Non-pigmented ciliary epithelial cell (primary cell): ENCODE data around the gene MEIS2.
"Not testable (repeated sequence)": the region's sequence is repeated elsewhere in the genome, so short reads cannot be mapped to it uniquely, and the experiment has no call there.

Experiments
- DNase-seq: peaks from one replicate; pipeline ENCODE4 v3.0.0-alpha.2; 2010; ENCODE audit warnings: low read depth

Gene MEIS2

GRCh38 chr15:37008205-37008604 lies 92.1 kb downstream of the MEIS2 start:
- no peak for DNase-seq

GRCh38 chr15:37007301-37007700 lies 93.0 kb downstream of the MEIS2 start:
- no peak for DNase-seq

- DNase-seq = no peak
Observed at GRCh38 chr15:37004981-37005735, 95.2 kb downstream of the MEIS2 start.

- DNase-seq = no peak
Observed at GRCh38 chr15:37004373-37004869, 95.9 kb downstream of the MEIS2 start.

- no peak for DNase-seq
Observed at GRCh38 chr15:37002041-37002672, 98.2 kb downstream of the MEIS2 start.

GRCh38 chr15:37001417-37001816 lies 98.9 kb downstream of the MEIS2 start:
- DNase-seq = no peak

GRCh38 chr15:36999778-37000177 lies 100.6 kb downstream of the MEIS2 start:
- DNase-seq = no peak

GRCh38 chr15:36996538-36997181 lies 103.7 kb downstream of the MEIS2 start:
- no peak for DNase-seq

- DNase-seq = no peak
Observed at GRCh38 chr15:36996121-36996520, 104.2 kb downstream of the MEIS2 start.

GRCh38 chr15:36994790-36995189 lies 105.6 kb downstream of the MEIS2 start:
- no peak for DNase-seq

- no peak for DNase-seq
Observed at GRCh38 chr15:36992454-36992853, 107.9 kb downstream of the MEIS2 start.

- no peak for DNase-seq
Observed at GRCh38 chr15:36988947-36989346, 111.4 kb downstream of the MEIS2 start.

GRCh38 chr15:36982430-36982829 lies 117.9 kb downstream of the MEIS2 start:
- DNase-seq = no peak

- not testable (repeated sequence) for DNase-seq
Observed at GRCh38 chr15:36980281-36980680, 120.1 kb downstream of the MEIS2 start.

- no peak for DNase-seq
Observed at GRCh38 chr15:36978625-36979024, 121.7 kb downstream of the MEIS2 start.

- no peak for DNase-seq
Observed at GRCh38 chr15:36978126-36978525, 122.2 kb downstream of the MEIS2 start.

- DNase-seq = no peak
Observed at GRCh38 chr15:36977659-36978058, 122.7 kb downstream of the MEIS2 start.

GRCh38 chr15:36972704-36973103 lies 127.6 kb downstream of the MEIS2 start:
- no peak for DNase-seq

GRCh38 chr15:36970522-36970921 lies 129.8 kb downstream of the MEIS2 start:
- no peak for DNase-seq

GRCh38 chr15:36967929-36968328 lies 132.4 kb downstream of the MEIS2 start:
- no peak for DNase-seq

GRCh38 chr15:36966708-36967107 lies 133.6 kb downstream of the MEIS2 start:
- DNase-seq = no peak

- no peak for DNase-seq
Observed at GRCh38 chr15:36965570-36966342, 134.6 kb downstream of the MEIS2 start.
